Stimulated activated CD4-positive, alpha-beta T cell treated with anti-CD3 and anti-CD28 coated beads, Interleukin-2, amount 100 ng/mL, for 48 hours (primary cell): Measurements from ENCODE around the gene MRM2.

Source experiments
- DNase-seq, 2 donors: peaks; one replicate each; pipeline ENCODE4 v3.0.0-alpha.2; 2020

The MRM2 gene

GRCh38 chr7:2264158-2264557, 22.2 kb upstream of the MRM2 start:
- no peak for DNase-seq

GRCh38 chr7:2263176-2263575, 21.2 kb upstream of the MRM2 start:
- DNase-seq = no peak

GRCh38 chr7:2261611-2262010, 19.6 kb upstream of the MRM2 start:
- DNase-seq = no peak

GRCh38 chr7:2260820-2261219, 18.8 kb upstream of the MRM2 start:
- no peak for DNase-seq

GRCh38 chr7:2259480-2259879, 17.5 kb upstream of the MRM2 start:
- DNase-seq = no peak

GRCh38 chr7:2258661-2259365, 16.8 kb upstream of the MRM2 start:
- DNase-seq = no peak

- DNase-seq = no peak
Observed at GRCh38 chr7:2257651-2258050, 15.6 kb upstream of the MRM2 start.

GRCh38 chr7:2257046-2257551, 15.1 kb upstream of the MRM2 start:
- DNase-seq = no peak

- no peak for DNase-seq
Observed at GRCh38 chr7:2256306-2257045, 14.5 kb upstream of the MRM2 start.

GRCh38 chr7:2255145-2256139, 13.4 kb upstream of the MRM2 start:
- no peak for DNase-seq

GRCh38 chr7:2254429-2255144, 12.6 kb upstream of the MRM2 start:
- no peak for DNase-seq

- no peak for DNase-seq
Observed at GRCh38 chr7:2253525-2254244, 11.7 kb upstream of the MRM2 start.

GRCh38 chr7:2253021-2253420, 11.0 kb upstream of the MRM2 start:
- DNase-seq = no peak

- DNase-seq = no peak
Observed at GRCh38 chr7:2251841-2252771, 10.1 kb upstream of the MRM2 start.

- no peak for DNase-seq
Observed at GRCh38 chr7:2251381-2251780, 9.4 kb upstream of the MRM2 start.

- DNase-seq = no peak
Observed at GRCh38 chr7:2249744-2250323, 7.8 kb upstream of the MRM2 start.

GRCh38 chr7:2248984-2249694, 7.1 kb upstream of the MRM2 start:
- DNase-seq = peak in 1 of 2 donors; percentile 21

GRCh38 chr7:2247141-2247995, 5.4 kb upstream of the MRM2 start:
- peak; percentile 34 to 46 for DNase-seq
